Activated naive CD4-positive, alpha-beta T cell treated with anti-CD3 and anti-CD28 coated beads, Interleukin-2, amount 10 ng/mL, durations not matched to agents 5 hours and 36 hours (primary cell): ENCODE data around the gene RPL37A. TPM values are rescaled to one million over a fixed set of nuclear protein-coding genes. Genes with fewer than 3 reads are reported as not detected.

Experiments
- total RNA-seq, 2 experiments: library from RNA; stranded (reverse); gene quantifications; one replicate each; pipeline ENCODE4 v1.2.3, GENCODE V29; 2021

Gene RPL37A
- total RNA-seq: 1,000 to 10,000 TPM; 2,874 to 2,983 TPM

GRCh38 chr2:216498379-216499352, at the start of gene RPL37A:
Gene RPL37A, plus strand, starts transcription at chr2:216498844. Its CDS starts 31 bp downstream, at chr2:216498875.

Other genes with a start within 250 kb of the RPL37A start
- not detected for gene MARCHF4, start 126.4 kb upstream of the RPL37A start, total RNA-seq
- gene SMARCAL1, start 86.4 kb upstream of the RPL37A start, total RNA-seq: 10 to 100 TPM; 20.7 to 25.1 TPM
- gene IGFBP2, start 134.6 kb downstream of the RPL37A start, total RNA-seq: 10 to 100 TPM; 36.2 to 43.4 TPM
- gene IGFBP5, start 196.7 kb downstream of the RPL37A start, total RNA-seq: not detected